T-cell (primary cell): ENCODE measurements around the gene NCBP2. TPM values are rescaled to one million over a fixed set of nuclear protein-coding genes. Genes with fewer than 3 reads are reported as not detected.

ENCODE experiments used
- ATAC-seq, 4 experiments: fragments of 200-7000 bp in 3 of 4; fragments of 150-1000 bp in 1 of 4; cut with Tn5 transposase; replicated peaks in 1 of 4; 1 replicate in 3 of 4; 2 replicates in 1 of 4; pipeline ENCODE4 v1.10.0; 2021; ENCODE audit warnings: moderate library complexity in 3 of 4, mild to moderate bottlenecking in 2 of 4, moderate number of reproducible peaks in 1 of 4
- CTCF ChIA-PET, 2 donors: fragments of 300-600 bp; sonication (Branson Sonifier 250); formaldehyde crosslinking; loops; one replicate each; lab custom pipeline; 2022; ENCODE audit warnings: antibody characterized with exemption in 2 of 2; lab: Charles Lee
- POLR2A ChIA-PET, 2 donors: fragments of 300-600 bp; sonication (Branson Sonifier 250); formaldehyde crosslinking; loops; one replicate each; lab custom pipeline; 2022; ENCODE audit warnings: antibody characterized with exemption in 2 of 2; lab: Charles Lee
- DNase-seq, 35 experiments: peaks; one replicate each; pipeline versions ENCODE4 v3.0.0 to v3.0.0-alpha.2; 2013 to 2023
- H3K27ac ChIP-seq: one replicate; pipeline ENCODE4 v1.5.1; 2013; ENCODE audit warnings: low read length
- H3K27me3 ChIP-seq, 2 experiments: replicated peaks in 1 of 2; 1 replicate in 1 of 2; 2 replicates in 1 of 2; pipeline versions ENCODE4 v1.6.1 to v1.7.0; 2013; ENCODE audit warnings: low read length in 1 of 2, mixed read lengths in 1 of 2; ENCODE audit not compliant: control insufficient read depth in 2 of 2, insufficient read depth in 2 of 2; ENCODE audit errors: extremely low read depth in 1 of 2
- H3K36me3 ChIP-seq, 2 donors: 1 replicate in 1 of 2; 2 replicates in 1 of 2; pipeline versions ENCODE4 v1.6.1 to v1.7.0; 2013; ENCODE audit warnings: low read length in 1 of 2; ENCODE audit not compliant: control insufficient read depth in 2 of 2, insufficient read depth in 1 of 2; ENCODE audit errors: extremely low read depth in 1 of 2
- H3K4me1 ChIP-seq, 2 experiments: 1 replicate in 1 of 2; 2 replicates in 1 of 2; pipeline versions ENCODE4 v1.6.1 to v1.7.0; 2013; ENCODE audit warnings: low read length in 2 of 2, mixed read lengths in 1 of 2; ENCODE audit not compliant: insufficient read depth in 2 of 2, control insufficient read depth in 1 of 2; ENCODE audit errors: extremely low read depth in 1 of 2
- H3K4me3 ChIP-seq, 2 donors: 1 replicate in 1 of 2; 2 replicates in 1 of 2; pipeline versions ENCODE4 v1.5.1 to v1.7.0; 2013; ENCODE audit warnings: mild to moderate bottlenecking in 2 of 2, low read length in 1 of 2, moderate library complexity in 1 of 2; ENCODE audit not compliant: control insufficient read depth in 1 of 2; ENCODE audit errors: extremely low read depth in 1 of 2
- H3K9me3 ChIP-seq: 2 replicates; pipeline ENCODE4 v1.7.0; 2013
- H3K27ac Mint-ChIP-seq, 2 donors: one replicate each; pipeline ENCODE4 v1.8.0; 2020 to 2021; ENCODE audit warnings: mild to moderate bottlenecking in 2 of 2, mixed read lengths in 2 of 2
- H3K27me3 Mint-ChIP-seq, 2 donors: one replicate each; pipeline ENCODE4 v1.8.0; 2021 to 2022; ENCODE audit warnings: mixed read lengths in 2 of 2
- H3K36me3 Mint-ChIP-seq: one replicate; pipeline ENCODE4 v1.8.0; 2021; ENCODE audit warnings: mixed read lengths
- H3K4me1 Mint-ChIP-seq, 3 donors: one replicate each; pipeline ENCODE4 v1.8.0; 2020 to 2022; ENCODE audit warnings: mixed read lengths in 3 of 3, mild to moderate bottlenecking in 1 of 3
- H3K4me3 Mint-ChIP-seq, 3 donors: one replicate each; pipeline ENCODE4 v1.8.0; 2020 to 2022; ENCODE audit warnings: mild to moderate bottlenecking in 3 of 3, mixed read lengths in 3 of 3, moderate library complexity in 3 of 3
- H3K9me3 Mint-ChIP-seq, 3 donors: one replicate each; pipeline ENCODE4 v1.8.0; 2020 to 2022; ENCODE audit warnings: mixed read lengths in 3 of 3
- WGBS: methylation state at CpG from one replicate; pipeline ENCODE4 v1.1.5; 2013; ENCODE audit warnings: missing lambda C conversion rate; ENCODE audit not compliant: insufficient coverage; 5-methylcytosine and 5-hydroxymethylcytosine counted together
- total RNA-seq, 35 experiments: library from RNA in 6 of 35; stranded (reverse) in 6 of 35; fragments of 120-200 nt in 1 of 35; gene quantifications; one replicate each; pipeline versions ENCODE4 v1.2.1 to v1.2.4 and lab custom pipeline; 2013 to 2026

NCBP2 gene
- total RNA-seq, 5 donors from 2014 or later (not counting 1 experiment from before 2014, with no cell fraction given), result 48.4 to 70.6 (median 59.3) TPM

GRCh38 chr3:196927571-196928453 lies 14.5 kb downstream of the NCBP2 start:
- DNase-seq (no peak), ATAC-seq (no peak)
- Histone ChIP-seq H3K36me3 (peaks cover 15 to 51% of the 10 kb centered on the region in 2 donors), H3K27me3 (no peaks in the 10 kb centered on the region), H3K4me1 (no peaks in the 10 kb centered on the region), H3K27ac (no peak overlapping the region), H3K9me3 (no peaks in the 10 kb centered on the region), H3K4me3 (no peak overlapping the region)
- Mint-ChIP-seq H3K4me3 (no peak overlapping the region), H3K4me1 (no peaks in the 10 kb centered on the region), H3K9me3 (no peaks in the 10 kb centered on the region), H3K27ac (peak overlapping the region in 1 of 2 donors; percentile 39), H3K27me3 (no peaks in the 10 kb centered on the region), H3K36me3 (peaks cover 33% of the 10 kb centered on the region)
- ChIA-PET CTCF (interaction anchor here (0.6 to 0.7 kb wide), 3 partner anchors 25 to 48 kb away, joined by 3 to 5 read pairs (median 5); no protein-coding TSS in a partner anchor), POLR2A (interaction anchor here in 1 of 2 donors (0.6 kb wide), 1 partner anchor 351 kb away, joined by 4 read pairs; no protein-coding TSS in a partner anchor)
- 100% methylated on average over 3 of the region's 7 CpGs for WGBS

GRCh38 chr3:196920733-196921132 lies 21.6 kb downstream of the NCBP2 start:
- Histone ChIP-seq H3K9me3 (no peaks in the 10 kb centered on the region), H3K27me3 (no peaks in the 10 kb centered on the region), H3K4me3 (no peak overlapping the region), H3K36me3 (peaks cover under 1 to 21% of the 10 kb centered on the region in 2 donors), H3K4me1 (no peaks in the 10 kb centered on the region), H3K27ac (no peak overlapping the region)
- no peaks in the 10 kb centered on the region for H3K27me3 Mint-ChIP-seq
- H3K27ac Mint-ChIP-seq, result peak overlapping the region; percentile 10 to 23
- ATAC-seq (no peak), DNase-seq (no peak)
- H3K4me1 Mint-ChIP-seq, result peaks cover 0 to 7% (median 0%) of the 10 kb centered on the region in 3 donors
- 100% methylated on average over 1 of the region's 2 CpGs for WGBS
- H3K9me3 Mint-ChIP-seq, result peaks cover 0 to 7% (median 0%) of the 10 kb centered on the region in 3 donors
- ChIA-PET POLR2A (no interaction called here), CTCF (no interaction called here)
- no peak overlapping the region for H3K4me3 Mint-ChIP-seq
- peaks cover 15% of the 10 kb centered on the region for H3K36me3 Mint-ChIP-seq

- H3K4me1 ChIP-seq, result no peaks in the 10 kb centered on the region
- H3K4me3 ChIP-seq, result no peak overlapping the region
- H3K27me3 ChIP-seq, result no peaks in the 10 kb centered on the region
- Mint-ChIP-seq H3K9me3 (peaks cover 0 to 7% (median 0%) of the 10 kb centered on the region in 3 donors), H3K36me3 (peaks cover 29% of the 10 kb centered on the region), H3K4me3 (no peak overlapping the region), H3K27me3 (no peaks in the 10 kb centered on the region), H3K4me1 (peaks cover 0 to 7% (median 0%) of the 10 kb centered on the region in 3 donors), H3K27ac (no peak overlapping the region)
- no peaks in the 10 kb centered on the region for H3K9me3 ChIP-seq
- POLR2A ChIA-PET, result interaction anchor here in 1 of 2 donors (0.7 kb wide), 1 partner anchor 793 kb away, joined by 3 read pairs; no protein-coding TSS in a partner anchor
- no peak overlapping the region for H3K27ac ChIP-seq
- peaks cover 6 to 26% of the 10 kb centered on the region in 2 donors for H3K36me3 ChIP-seq
- CTCF ChIA-PET, result no interaction called here
- no CpG with 5 or more reads among the region's 2 CpGs for WGBS
- ATAC-seq, result no peak
- no peak for DNase-seq
Measured at GRCh38 chr3:196918968-196919367, 23.4 kb downstream of the NCBP2 start.

GRCh38 chr3:196916995-196917394 lies 25.3 kb downstream of the NCBP2 start:
- Histone ChIP-seq H3K4me1 (no peaks in the 10 kb centered on the region), H3K27ac (no peak overlapping the region), H3K27me3 (no peaks in the 10 kb centered on the region), H3K36me3 (peaks cover 6 to 14% of the 10 kb centered on the region in 2 donors), H3K4me3 (no peak overlapping the region), H3K9me3 (no peaks in the 10 kb centered on the region)
- H3K4me1 Mint-ChIP-seq, result peaks cover 0 to 7% (median 0%) of the 10 kb centered on the region in 3 donors
- ChIA-PET POLR2A (interaction anchor here in 1 of 2 donors (0.6 kb wide), 1 partner anchor 9 kb away, joined by 3 read pairs; no protein-coding TSS in a partner anchor), CTCF (interaction anchor here in 1 of 2 donors (0.6 kb wide), 1 partner anchor 182 kb away, joined by 4 read pairs; no protein-coding TSS in a partner anchor)
- peaks cover 0 to 7% (median 0%) of the 10 kb centered on the region in 3 donors for H3K9me3 Mint-ChIP-seq
- H3K36me3 Mint-ChIP-seq, result peaks cover 31% of the 10 kb centered on the region
- 93% methylated on average over 2 of the region's 3 CpGs for WGBS
- no peak overlapping the region for H3K27ac Mint-ChIP-seq
- DNase-seq, result no peak
- no peaks in the 10 kb centered on the region for H3K27me3 Mint-ChIP-seq
- H3K4me3 Mint-ChIP-seq, result no peak overlapping the region
- ATAC-seq, result no peak

- ChIA-PET POLR2A (interaction anchor here in 1 of 2 donors (0.7 kb wide), 1 partner anchor 48 kb away, joined by 3 read pairs; the partner anchor contains the start of gene SENP5), CTCF (no interaction called here)
- Mint-ChIP-seq H3K27ac (no peak overlapping the region), H3K4me3 (no peak overlapping the region), H3K4me1 (peaks cover 0 to 7% (median 0%) of the 10 kb centered on the region in 3 donors), H3K36me3 (peaks cover 33% of the 10 kb centered on the region), H3K9me3 (peaks cover 0 to 7% (median 0%) of the 10 kb centered on the region in 3 donors), H3K27me3 (no peaks in the 10 kb centered on the region)
- Histone ChIP-seq H3K27ac (no peak overlapping the region), H3K4me1 (no peaks in the 10 kb centered on the region), H3K36me3 (peaks cover 6 to 14% of the 10 kb centered on the region in 2 donors), H3K9me3 (no peaks in the 10 kb centered on the region), H3K27me3 (no peaks in the 10 kb centered on the region), H3K4me3 (no peak overlapping the region)
- DNase-seq, result no peak
- no CpG with 5 or more reads among the region's 1 CpG for WGBS
- no peak for ATAC-seq
Measured at GRCh38 chr3:196916221-196916620, 26.1 kb downstream of the NCBP2 start.

GRCh38 chr3:196915375-196915774 lies 27.0 kb downstream of the NCBP2 start:
- Mint-ChIP-seq H3K36me3 (peaks cover 38% of the 10 kb centered on the region), H3K9me3 (peaks cover 0 to 7% (median 0%) of the 10 kb centered on the region in 3 donors), H3K27ac (no peak overlapping the region), H3K4me3 (no peak overlapping the region), H3K4me1 (peaks cover 0 to 7% (median 0%) of the 10 kb centered on the region in 3 donors), H3K27me3 (no peaks in the 10 kb centered on the region)
- ATAC-seq (no peak), DNase-seq (no peak)
- Histone ChIP-seq H3K4me1 (no peaks in the 10 kb centered on the region), H3K4me3 (no peak overlapping the region), H3K36me3 (peaks cover 6 to 17% of the 10 kb centered on the region in 2 donors), H3K9me3 (no peaks in the 10 kb centered on the region), H3K27me3 (no peaks in the 10 kb centered on the region), H3K27ac (no peak overlapping the region)
- ChIA-PET POLR2A (no interaction called here), CTCF (no interaction called here)
- 100% methylated on average over 2 of the region's 3 CpGs for WGBS
